ENCODE results near the gene MBP. TPM values are rescaled to one million over a fixed set of nuclear protein-coding genes. Genes with fewer than 3 reads are reported as not detected.

The MBP gene
- polyA plus RNA-seq, 1 donor from 2014 or later = 3.3 TPM

- H3K79me2 ChIP-seq (replicated peaks; ENCODE audit: insufficient read depth, low read length) = no peaks in the 10 kb centered on the region
- H3K4me2 ChIP-seq (ENCODE audit: low read length) = no peak overlapping the region
- no peaks in the 10 kb centered on the region for H3K27me3 ChIP-seq (ENCODE audit: insufficient read depth, low read depth, low read length)
- H4K20me1 ChIP-seq (ENCODE audit: insufficient read depth) = no peaks in the 10 kb centered on the region
- no peak overlapping the region for H3K9ac ChIP-seq (ENCODE audit: low read length)
- H3K9me2 ChIP-seq (ENCODE audit: insufficient read depth, low read length) = no peaks in the 10 kb centered on the region
- H3K27ac ChIP-seq (ENCODE audit: low read length) = no peak overlapping the region
- H3K4me3 ChIP-seq (ENCODE audit: low read length) = no peak overlapping the region
- H2AFZ ChIP-seq (ENCODE audit: low read depth, low read length) = no peak overlapping the region
- H3K36me3 ChIP-seq (ENCODE audit: insufficient read depth, low read length) = no peaks in the 10 kb centered on the region
- H3K9me3 ChIP-seq (ENCODE audit: low read length) = no peaks in the 10 kb centered on the region
- no peaks in the 10 kb centered on the region for H3F3A ChIP-seq (ENCODE audit: insufficient read depth, low read length, poor library complexity, severe bottlenecking)
- TF ChIP-seq POLR2AphosphoS5 (IDR thresholded peaks at IDR 0.05) (no peak), EP300 (conservative IDR thresholded peaks at IDR 0.05; ENCODE audit: poor library complexity, severe bottlenecking) (no peak), EZH2 (IDR thresholded peaks at IDR 0.05; ENCODE audit: borderline replicate concordance, insufficient read depth, low read length, poor library complexity, severe bottlenecking) (no peak), TAF1 (IDR thresholded peaks at IDR 0.05; ENCODE audit: low read depth) (no peak), REST (IDR thresholded peaks at IDR 0.05; ENCODE audit: borderline replicate concordance) (no peak), CTCF (IDR thresholded peaks at IDR 0.05; ENCODE audit: poor library complexity, severe bottlenecking) (no peak), MXI1 (conservative IDR thresholded peaks at IDR 0.05; ENCODE audit: poor library complexity, severe bottlenecking) (no peak), RAD21 (conservative IDR thresholded peaks at IDR 0.05) (no peak), SMC3 (conservative IDR thresholded peaks at IDR 0.05; ENCODE audit: poor library complexity) (no peak)
These were observed 153.4 kb downstream of the MBP start for GRCh38 chr18:76979111-76979751.

DNA sequence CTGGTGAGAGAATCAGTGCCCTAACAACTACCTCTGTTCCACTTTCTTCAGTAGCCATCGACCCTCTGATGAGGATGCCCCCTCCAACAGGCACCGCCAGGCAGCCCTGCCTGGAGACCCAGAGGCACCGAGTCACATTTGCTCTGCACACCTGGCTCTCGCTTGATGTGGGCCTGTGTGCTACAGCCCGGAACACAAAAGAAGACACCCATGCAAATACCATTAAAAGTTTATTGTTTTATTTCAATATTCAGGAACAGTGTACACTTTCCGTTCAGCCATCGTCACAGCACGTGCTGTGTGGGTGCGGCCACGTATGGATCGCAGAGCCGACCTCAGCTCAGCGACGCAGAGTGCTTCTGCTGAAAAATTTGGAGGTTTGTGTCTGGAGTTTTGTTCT is 154.0 kb downstream of the MBP start:
- H3F3A ChIP-seq (ENCODE audit: insufficient read depth, low read length, poor library complexity, severe bottlenecking) = no peaks in the 10 kb centered on the region
- H3K36me3 ChIP-seq (ENCODE audit: insufficient read depth, low read length) = no peaks in the 10 kb centered on the region
- H3K79me2 ChIP-seq (replicated peaks; ENCODE audit: insufficient read depth, low read length) = no peaks in the 10 kb centered on the region
- H3K27ac ChIP-seq (ENCODE audit: low read length) = no peak overlapping the region
- no peak overlapping the region for H3K4me2 ChIP-seq (ENCODE audit: low read length)
- no peaks in the 10 kb centered on the region for H3K27me3 ChIP-seq (ENCODE audit: insufficient read depth, low read depth, low read length)
- no peak overlapping the region for H3K9ac ChIP-seq (ENCODE audit: low read length)
- H3K9me3 ChIP-seq (ENCODE audit: low read length) = no peaks in the 10 kb centered on the region
- H4K20me1 ChIP-seq (ENCODE audit: insufficient read depth) = no peaks in the 10 kb centered on the region
- no peaks in the 10 kb centered on the region for H3K9me2 ChIP-seq (ENCODE audit: insufficient read depth, low read length)
- no peak overlapping the region for H2AFZ ChIP-seq (ENCODE audit: low read depth, low read length)
- TF ChIP-seq REST (IDR thresholded peaks at IDR 0.05; ENCODE audit: borderline replicate concordance) = no peak
- no peak for TF ChIP-seq SMC3 (conservative IDR thresholded peaks at IDR 0.05; ENCODE audit: poor library complexity)
- no peak for TF ChIP-seq EP300 (conservative IDR thresholded peaks at IDR 0.05; ENCODE audit: poor library complexity, severe bottlenecking)
- no peak for TF ChIP-seq TAF1 (IDR thresholded peaks at IDR 0.05; ENCODE audit: low read depth)
- TF ChIP-seq RAD21 (conservative IDR thresholded peaks at IDR 0.05) = no peak
- TF ChIP-seq CTCF (IDR thresholded peaks at IDR 0.05; ENCODE audit: poor library complexity, severe bottlenecking) = no peak
- TF ChIP-seq POLR2AphosphoS5 (IDR thresholded peaks at IDR 0.05) = no peak
- TF ChIP-seq MXI1 (conservative IDR thresholded peaks at IDR 0.05; ENCODE audit: poor library complexity, severe bottlenecking) = no peak
- no peak for TF ChIP-seq EZH2 (IDR thresholded peaks at IDR 0.05; ENCODE audit: borderline replicate concordance, insufficient read depth, low read length, poor library complexity, severe bottlenecking)
- H3K4me3 ChIP-seq (ENCODE audit: low read length) = no peak overlapping the region

Measured in neural cell (in vitro differentiated cells).